HepG2 (cell line): Measurements from ENCODE around the gene NRG3.

Source experiments
- BATF2 ChIP-seq: sonication (generic); formaldehyde crosslinking; IDR thresholded peaks from 2 replicates; pipeline ENCODE4 v1.8.0; 2022; ENCODE audit warnings: mild to moderate bottlenecking, missing genetic modification reagents, moderate library complexity
- CHD4 ChIP-seq: fragments of 200-600 bp; sonication (generic); IDR thresholded peaks from 2 replicates; pipeline ENCODE4 v1.7.0; 2017; ENCODE audit warnings: mild to moderate bottlenecking, low read length, borderline replicate concordance
- CTCF ChIP-seq: sonication (generic); formaldehyde crosslinking; IDR thresholded peaks from 2 replicates; pipeline ENCODE4 v1.5.0; 2020; ENCODE audit warnings: mild to moderate bottlenecking, missing genetic modification reagents, moderate library complexity
- EHMT2 ChIP-seq: fragments of 200-600 bp; sonication (generic); IDR thresholded peaks from 2 replicates; pipeline ENCODE4 v1.7.0; 2017; ENCODE audit warnings: antibody characterized with exemption, low read depth, low read length, borderline replicate concordance
- FOXP4 ChIP-seq: sonication (generic); formaldehyde crosslinking; IDR thresholded peaks from 2 replicates; pipeline ENCODE4 v1.4.0; 2020; ENCODE audit warnings: missing genetic modification reagents
- SMAD3 ChIP-seq: sonication (generic); formaldehyde crosslinking; IDR thresholded peaks from 2 replicates; pipeline ENCODE4 v1.4.0; 2020; ENCODE audit warnings: missing genetic modification reagents
- SRSF9 ChIP-seq: fragments of 200-400 bp; formaldehyde crosslinking; IDR thresholded peaks from 2 replicates; pipeline ENCODE4 v1.6.1; 2018; ENCODE audit warnings: borderline replicate concordance, mild to moderate bottlenecking, low read depth, low read length; ENCODE audit not compliant: insufficient read depth, poor library complexity, severe bottlenecking
- THAP7 ChIP-seq: sonication (generic); formaldehyde crosslinking; IDR thresholded peaks from 2 replicates; pipeline ENCODE4 v1.8.1; 2023; ENCODE audit warnings: mild to moderate bottlenecking, missing genetic modification reagents
- ZSCAN20 ChIP-seq: sonication (generic); formaldehyde crosslinking; IDR thresholded peaks from 2 replicates; pipeline ENCODE4 v1.4.0; 2020; ENCODE audit warnings: missing genetic modification reagents, mild to moderate bottlenecking, borderline replicate concordance

GRCh38 chr10:82543631-82544030 lies 668.6 kb downstream of the NRG3 start:
- TF ChIP-seq CTCF (CRISPR knock-in tag) = no peak
- TF ChIP-seq SMAD3 (CRISPR knock-in tag) = no peak
- no peak for TF ChIP-seq EHMT2
- no peak for TF ChIP-seq SRSF9
- TF ChIP-seq ZSCAN20 (CRISPR knock-in tag) = no peak
- TF ChIP-seq BATF2 = no peak
- no peak for TF ChIP-seq CHD4
- no peak for TF ChIP-seq THAP7 (CRISPR knock-in tag)
- TF ChIP-seq FOXP4 (CRISPR knock-in tag) = no peak
